H9 (cell line): Measurements from ENCODE around the gene ZBTB20. TPM values are rescaled to one million over a fixed set of nuclear protein-coding genes. Genes with fewer than 3 reads are reported as not detected.

Experiments used
- DNase-seq: peaks from one replicate; pipeline ENCODE4 v3.0.0-alpha.2; 2017
- H2AFZ ChIP-seq: one replicate; pipeline ENCODE4 v1.6.1; 2013; ENCODE audit warnings: mild to moderate bottlenecking, low read length, control low read depth, moderate library complexity
- H2AK5ac ChIP-seq: 2 replicates; pipeline ENCODE4 v1.6.1; 2013; ENCODE audit warnings: low read length, control low read depth, mixed read lengths; ENCODE audit not compliant: insufficient read length
- H2BK120ac ChIP-seq: one replicate; pipeline ENCODE4 v1.6.1; 2013; ENCODE audit warnings: low read depth, mild to moderate bottlenecking, low read length, control low read depth, inconsistent platforms; ENCODE audit not compliant: poor library complexity, severe bottlenecking
- H2BK12ac ChIP-seq: 2 replicates; pipeline ENCODE4 v1.6.1; 2013; ENCODE audit warnings: low read length, control low read depth, mixed read lengths, low read depth; ENCODE audit not compliant: insufficient read length
- H2BK15ac ChIP-seq: 2 replicates; pipeline ENCODE4 v1.6.1; 2013; ENCODE audit warnings: low read depth, low read length, control low read depth
- H2BK20ac ChIP-seq: one replicate; pipeline ENCODE4 v1.6.1; 2013; ENCODE audit warnings: low read depth, mild to moderate bottlenecking, low read length, control low read depth, inconsistent platforms; ENCODE audit not compliant: poor library complexity, severe bottlenecking
- H2BK5ac ChIP-seq: 2 replicates; pipeline ENCODE4 v1.6.1; 2013; ENCODE audit warnings: low read length, control low read depth, mixed read lengths; ENCODE audit not compliant: insufficient read length
- H3K14ac ChIP-seq: 2 replicates; pipeline ENCODE4 v1.6.1; 2013; ENCODE audit warnings: low read length, control low read depth; ENCODE audit not compliant: insufficient read depth
- H3K18ac ChIP-seq: 2 replicates; pipeline ENCODE4 v1.6.1; 2013; ENCODE audit warnings: low read depth, mild to moderate bottlenecking, mixed read lengths, low read length, control low read depth; ENCODE audit not compliant: insufficient read length
- H3K23ac ChIP-seq: 2 replicates; pipeline ENCODE4 v1.6.1; 2013; ENCODE audit warnings: low read length, control low read depth, mixed read lengths, low read depth; ENCODE audit not compliant: insufficient read length
- H3K23me2 ChIP-seq: 2 replicates; pipeline ENCODE4 v1.6.1; 2013; ENCODE audit warnings: low read depth, mild to moderate bottlenecking, mixed read lengths, low read length, control low read depth; ENCODE audit not compliant: insufficient read length, poor library complexity, severe bottlenecking
- H3K27ac ChIP-seq: 2 replicates; pipeline ENCODE4 v1.5.1; 2013; ENCODE audit warnings: low read length, control low read depth, mixed read lengths, low read depth; ENCODE audit not compliant: insufficient read length
- H3K27me3 ChIP-seq: 2 replicates; pipeline ENCODE4 v1.6.1; 2013; ENCODE audit warnings: low read length, control low read depth, inconsistent platforms; ENCODE audit not compliant: insufficient read depth
- H3K4ac ChIP-seq: 2 replicates; pipeline ENCODE4 v1.6.1; 2013; ENCODE audit warnings: low read depth, mild to moderate bottlenecking, control low read depth, inconsistent platforms, low read length, moderate library complexity
- H3K4me1 ChIP-seq: 2 replicates; pipeline ENCODE4 v1.6.1; 2013; ENCODE audit warnings: low read length, control low read depth, inconsistent platforms; ENCODE audit not compliant: insufficient read depth
- H3K4me2 ChIP-seq: 2 replicates; pipeline ENCODE4 v1.6.1; 2013; ENCODE audit warnings: low read length, control low read depth, mixed read lengths; ENCODE audit not compliant: insufficient read length, insufficient read depth
- H3K56ac ChIP-seq: 2 replicates; pipeline ENCODE4 v1.6.1; 2013; ENCODE audit warnings: low read depth, mild to moderate bottlenecking, mixed read lengths, low read length, control low read depth; ENCODE audit not compliant: insufficient read length
- H3K79me1 ChIP-seq: 2 replicates; pipeline ENCODE4 v1.6.1; 2013; ENCODE audit warnings: low read depth, mild to moderate bottlenecking, moderate library complexity, low read length, control low read depth, inconsistent platforms; ENCODE audit not compliant: insufficient read depth, poor library complexity, severe bottlenecking
- H3K79me2 ChIP-seq: 2 replicates; pipeline ENCODE4 v1.6.1; 2013; ENCODE audit warnings: low read length, control low read depth, inconsistent platforms; ENCODE audit not compliant: insufficient read depth
- H3K9ac ChIP-seq: 2 replicates; pipeline ENCODE4 v1.6.1; 2013; ENCODE audit warnings: low read length, control low read depth, mixed read lengths; ENCODE audit not compliant: insufficient read length; ENCODE audit errors: extremely low read depth
- H3K9me3 ChIP-seq: one replicate; pipeline ENCODE4 v1.6.1; 2013; ENCODE audit warnings: low read depth, low read length, inconsistent platforms; ENCODE audit not compliant: control insufficient read depth
- H3T11ph ChIP-seq: one replicate; pipeline ENCODE4 v1.6.1; 2013; ENCODE audit warnings: mild to moderate bottlenecking, low read length, control low read depth, inconsistent platforms
- H4K20me1 ChIP-seq: one replicate; pipeline ENCODE4 v1.6.1; 2013; ENCODE audit not compliant: control insufficient read depth, insufficient read length, insufficient read depth
- H4K5ac ChIP-seq: 2 replicates; pipeline ENCODE4 v1.6.1; 2013; ENCODE audit warnings: low read depth, mild to moderate bottlenecking, mixed read lengths, low read length, control low read depth; ENCODE audit not compliant: insufficient read length
- H4K8ac ChIP-seq: replicated peaks from 2 replicates; pipeline ENCODE4 v1.6.1; 2013; ENCODE audit warnings: low read length, control low read depth, mixed read lengths, low read depth; ENCODE audit not compliant: insufficient read length
- H4K91ac ChIP-seq: 2 replicates; pipeline ENCODE4 v1.6.1; 2013; ENCODE audit warnings: low read depth, mild to moderate bottlenecking, moderate library complexity, mixed read lengths, low read length, control low read depth; ENCODE audit not compliant: insufficient read length
- H3K27ac Mint-ChIP-seq, 3 experiments: 2 replicates in 2 of 3; 3 replicates in 1 of 3; pipeline ENCODE4 v1.8.0; 2020 to 2021; ENCODE audit warnings: mixed read lengths in 3 of 3, mild to moderate bottlenecking in 1 of 3, moderate library complexity in 1 of 3
- H3K27me3 Mint-ChIP-seq: 2 replicates; pipeline ENCODE4 v1.8.0; 2021; ENCODE audit warnings: low read depth, mild to moderate bottlenecking, moderate library complexity, mixed read lengths
- H3K36me3 Mint-ChIP-seq, 3 experiments: 2 replicates in 2 of 3; 3 replicates in 1 of 3; pipeline ENCODE4 v1.8.0; 2020 to 2021; ENCODE audit warnings: low read depth in 3 of 3, mixed read lengths in 3 of 3; ENCODE audit not compliant: insufficient read depth in 1 of 3
- H3K4me1 Mint-ChIP-seq, 2 experiments: 2 replicates each; pipeline ENCODE4 v1.8.0; 2020; ENCODE audit warnings: mixed read lengths in 2 of 2
- H3K4me3 Mint-ChIP-seq, 2 experiments: 2 replicates in 1 of 2; 3 replicates in 1 of 2; pipeline ENCODE4 v1.8.0; 2020 to 2021; ENCODE audit warnings: mild to moderate bottlenecking in 2 of 2, mixed read lengths in 2 of 2, moderate library complexity in 1 of 2
- H3K9me3 Mint-ChIP-seq, 2 experiments: 2 replicates in 1 of 2; 3 replicates in 1 of 2; pipeline ENCODE4 v1.8.0; 2020; ENCODE audit warnings: mild to moderate bottlenecking in 2 of 2, mixed read lengths in 2 of 2, moderate library complexity in 1 of 2
- WGBS: extraction: QIAGEN DNeasy Blood & Tissue Kit; methylation state at CpG from one replicate; pipeline ENCODE4 v1.1.7; 2013; ENCODE audit warnings: missing lambda C conversion rate, low lambda C conversion rate, mixed read lengths; ENCODE audit not compliant: insufficient read length; ENCODE audit errors: extremely low coverage; 5-methylcytosine and 5-hydroxymethylcytosine counted together
- total RNA-seq: library from RNA; stranded (reverse); gene quantifications from 2 replicates; pipeline ENCODE4 v1.2.1, GENCODE V29; 2021
- TF ChIP-seq, protein P1 (sequence below): fragments of 200-600 bp; sonication (generic); conservative IDR thresholded peaks from 3 replicates; pipeline ENCODE4 v1.8.0; 2021; ENCODE audit warnings: antibody characterized with exemption, mild to moderate bottlenecking

ZBTB20 gene
- total RNA-seq, 1 experiment from 2014 or later = 0.70 TPM

DNA sequence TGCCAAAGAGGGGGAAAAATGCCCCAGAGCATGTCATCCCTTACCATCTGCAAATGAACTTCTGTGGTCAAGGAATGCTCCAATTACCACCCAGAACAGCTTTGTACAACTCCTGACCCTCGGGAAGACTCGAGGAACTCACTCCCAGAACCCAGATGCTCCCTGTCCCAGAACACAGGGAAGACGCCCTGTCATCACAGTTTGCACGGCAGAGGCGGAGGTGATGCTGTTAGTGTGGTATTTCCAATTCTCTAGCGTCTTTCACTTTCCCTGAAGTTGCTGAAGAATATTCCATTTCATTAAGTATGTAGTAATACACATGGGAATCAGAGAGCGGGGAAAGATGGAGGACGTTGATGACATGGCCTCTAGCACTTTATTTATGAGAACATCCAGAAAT, 659.6 kb downstream of the ZBTB20 start:
- no peaks in the 10 kb centered on the region for H3K79me1 ChIP-seq
- no peaks in the 10 kb centered on the region for H3K23me2 ChIP-seq
- H2AFZ ChIP-seq = no peak overlapping the region
- H2BK12ac ChIP-seq = no peak overlapping the region
- H3K79me2 ChIP-seq = no peaks in the 10 kb centered on the region
- H4K5ac ChIP-seq = no peak overlapping the region
- H3K56ac ChIP-seq = no peak overlapping the region
- H2BK120ac ChIP-seq = no peak overlapping the region
- H2BK20ac ChIP-seq = no peak overlapping the region
- Mint-ChIP-seq H3K27ac (no peak overlapping the region), H3K27me3 (no peaks in the 10 kb centered on the region), H3K9me3 (no peaks in the 10 kb centered on the region), H3K4me1 (peaks cover 0 to 3% of the 10 kb centered on the region in 2 experiments; a peak in 1 of 4 replicates), H3K36me3 (no peaks in the 10 kb centered on the region), H3K4me3 (no peak overlapping the region)
- H3K27me3 ChIP-seq = no peaks in the 10 kb centered on the region
- H3K23ac ChIP-seq = no peak overlapping the region
- DNase-seq = no peak
- no peaks in the 10 kb centered on the region; the same call in 1 of the 2 replicates for H3K4me1 ChIP-seq
- H2BK15ac ChIP-seq = no peak overlapping the region
- no peak overlapping the region for H3K14ac ChIP-seq
- no peaks in the 10 kb centered on the region for H4K20me1 ChIP-seq
- no peak overlapping the region for H4K91ac ChIP-seq
- WGBS = no CpG with 5 or more reads among the region's 8 CpGs
- no peak overlapping the region for H2BK5ac ChIP-seq
- H3K4ac ChIP-seq = no peak overlapping the region
- no peak overlapping the region for H4K8ac ChIP-seq
- H3K9ac ChIP-seq = no peak overlapping the region
- no peak overlapping the region for H3T11ph ChIP-seq
- H3K9me3 ChIP-seq = no peaks in the 10 kb centered on the region
- no peak overlapping the region for H3K4me2 ChIP-seq
- TF ChIP-seq, protein P1, sequence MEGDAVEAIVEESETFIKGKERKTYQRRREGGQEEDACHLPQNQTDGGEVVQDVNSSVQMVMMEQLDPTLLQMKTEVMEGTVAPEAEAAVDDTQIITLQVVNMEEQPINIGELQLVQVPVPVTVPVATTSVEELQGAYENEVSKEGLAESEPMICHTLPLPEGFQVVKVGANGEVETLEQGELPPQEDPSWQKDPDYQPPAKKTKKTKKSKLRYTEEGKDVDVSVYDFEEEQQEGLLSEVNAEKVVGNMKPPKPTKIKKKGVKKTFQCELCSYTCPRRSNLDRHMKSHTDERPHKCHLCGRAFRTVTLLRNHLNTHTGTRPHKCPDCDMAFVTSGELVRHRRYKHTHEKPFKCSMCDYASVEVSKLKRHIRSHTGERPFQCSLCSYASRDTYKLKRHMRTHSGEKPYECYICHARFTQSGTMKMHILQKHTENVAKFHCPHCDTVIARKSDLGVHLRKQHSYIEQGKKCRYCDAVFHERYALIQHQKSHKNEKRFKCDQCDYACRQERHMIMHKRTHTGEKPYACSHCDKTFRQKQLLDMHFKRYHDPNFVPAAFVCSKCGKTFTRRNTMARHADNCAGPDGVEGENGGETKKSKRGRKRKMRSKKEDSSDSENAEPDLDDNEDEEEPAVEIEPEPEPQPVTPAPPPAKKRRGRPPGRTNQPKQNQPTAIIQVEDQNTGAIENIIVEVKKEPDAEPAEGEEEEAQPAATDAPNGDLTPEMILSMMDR = no peak
- no peak overlapping the region for H3K18ac ChIP-seq
- H3K27ac ChIP-seq = no peak overlapping the region
- H2AK5ac ChIP-seq = no peak overlapping the region
